ENCODE data around the gene ATP2B3. TPM values are rescaled to one million over a fixed set of nuclear protein-coding genes. Genes with fewer than 3 reads are reported as not detected.

ATP2B3 gene
- polyA plus RNA-seq, 3 donors = 0.01 TPM; not detected in 2

GRCh38 chrX:153569475-153569874 is 52.0 kb downstream of the ATP2B3 start:
- Histone ChIP-seq H3K27me3 (ENCODE audit: control insufficient read depth in 2 of 2, insufficient read depth in 2 of 2, low read length in 2 of 2) (no peaks in the 10 kb centered on the region), H3K4me1 (ENCODE audit: control insufficient read depth in 1 of 2, insufficient read depth in 2 of 2, low read length in 2 of 2) (peaks cover 5 to 7% of the 10 kb centered on the region in 2 donors), H3K27ac (ENCODE audit: low read depth in 1 of 2, low read length in 2 of 2) (no peak overlapping the region), H3K36me3 (replicated peaks in 1 of 2; ENCODE audit: control insufficient read depth in 1 of 2, insufficient read depth in 2 of 2, low read length in 2 of 2) (no peaks in the 10 kb centered on the region), H2AFZ (ENCODE audit: insufficient read depth, low read depth, low read length, poor library complexity, severe bottlenecking) (no peak overlapping the region), H3K9me3 (replicated peaks in 1 of 2; ENCODE audit: control insufficient read depth in 1 of 2, insufficient read depth in 1 of 2, low read length in 2 of 2) (no peaks in the 10 kb centered on the region), H4K20me1 (ENCODE audit: insufficient read depth, low read length) (no peaks in the 10 kb centered on the region), H3K9ac (ENCODE audit: insufficient read depth, low read length, poor library complexity, severe bottlenecking) (no peak overlapping the region), H3K4me2 (replicated peaks; ENCODE audit: extremely low read depth, low read length, poor library complexity, severe bottlenecking) (no peak overlapping the region), H3K4me3 (replicated peaks in 1 of 3; ENCODE audit: low read depth in 2 of 3, low read length in 3 of 3) (no peak overlapping the region), H3K79me2 (ENCODE audit: insufficient read depth, low read length) (no peaks in the 10 kb centered on the region)
- peak overlapping the region in 3 of 7 donors; percentile 26 to 58 (median 54) for H3K27ac Mint-ChIP-seq
- H3K36me3 Mint-ChIP-seq = no peaks in the 10 kb centered on the region
- no peak overlapping the region for H3K4me3 Mint-ChIP-seq
- WGBS (ENCODE audit: insufficient coverage) = 80% methylated on average over 1 of the region's 13 CpGs
- no peak for TF ChIP-seq CTCF (IDR thresholded peaks at IDR 0.05)
- DNase-seq = peak; percentile 32 to 71 (median 39)
- H3K4me1 Mint-ChIP-seq = peaks cover 15% of the 10 kb centered on the region
- peaks cover under 1 to 11% (median 5%) of the 10 kb centered on the region in 3 donors for H3K27me3 Mint-ChIP-seq (ENCODE audit: low read depth in 3 of 3)
- H3K9me3 Mint-ChIP-seq = peaks cover 0 to 5% (median 0%) of the 10 kb centered on the region in 7 donors
- intact Hi-C loops (cut with micrococcal nuclease) = no loop called here

DNA sequence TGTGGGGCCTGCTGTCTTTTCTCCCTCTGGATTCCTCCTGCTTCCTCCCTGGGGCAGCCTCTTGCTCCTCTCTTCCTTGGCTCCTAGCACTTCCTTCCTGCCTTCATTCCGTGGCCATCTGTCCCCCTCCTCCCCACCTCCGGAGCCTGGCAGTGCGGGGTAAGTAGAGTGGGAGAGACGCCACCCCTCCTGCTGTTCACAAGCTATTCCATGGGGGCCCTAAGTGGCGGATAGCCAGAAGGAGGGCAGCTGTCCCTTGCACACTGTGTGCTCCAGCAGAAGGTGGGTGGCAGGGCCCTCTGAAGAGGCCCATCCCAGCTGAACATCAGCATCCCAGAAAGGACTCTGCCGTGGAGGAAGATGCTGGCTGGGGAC is 54.1 kb downstream of the ATP2B3 start:
- Histone ChIP-seq H3K4me1 (ENCODE audit: control insufficient read depth in 1 of 2, insufficient read depth in 2 of 2, low read length in 2 of 2) (peaks cover 5 to 7% of the 10 kb centered on the region in 2 donors), H3K9ac (ENCODE audit: insufficient read depth, low read length, poor library complexity, severe bottlenecking) (no peak overlapping the region), H3K9me3 (replicated peaks in 1 of 2; ENCODE audit: control insufficient read depth in 1 of 2, insufficient read depth in 1 of 2, low read length in 2 of 2) (no peaks in the 10 kb centered on the region), H3K4me3 (replicated peaks in 1 of 3; ENCODE audit: low read depth in 2 of 3, low read length in 3 of 3) (no peak overlapping the region), H3K27me3 (ENCODE audit: control insufficient read depth in 2 of 2, insufficient read depth in 2 of 2, low read length in 2 of 2) (no peaks in the 10 kb centered on the region), H2AFZ (ENCODE audit: insufficient read depth, low read depth, low read length, poor library complexity, severe bottlenecking) (peak overlapping the region; percentile 46), H3K36me3 (replicated peaks in 1 of 2; ENCODE audit: control insufficient read depth in 1 of 2, insufficient read depth in 2 of 2, low read length in 2 of 2) (no peaks in the 10 kb centered on the region), H3K4me2 (replicated peaks; ENCODE audit: extremely low read depth, low read length, poor library complexity, severe bottlenecking) (no peak overlapping the region), H4K20me1 (ENCODE audit: insufficient read depth, low read length) (no peaks in the 10 kb centered on the region), H3K27ac (ENCODE audit: low read depth in 1 of 2, low read length in 2 of 2) (no peak overlapping the region), H3K79me2 (ENCODE audit: insufficient read depth, low read length) (no peaks in the 10 kb centered on the region)
- H3K36me3 Mint-ChIP-seq = no peaks in the 10 kb centered on the region
- intact Hi-C loops (cut with micrococcal nuclease) = no loop called here
- peaks cover 15% of the 10 kb centered on the region for H3K4me1 Mint-ChIP-seq
- H3K9me3 Mint-ChIP-seq = peaks cover 0 to 5% (median 0%) of the 10 kb centered on the region in 7 donors
- no peak overlapping the region for H3K27ac Mint-ChIP-seq
- no peak for DNase-seq
- H3K4me3 Mint-ChIP-seq = no peak overlapping the region
- 100% methylated on average over 1 of the region's 6 CpGs for WGBS (ENCODE audit: insufficient coverage)
- no peak for TF ChIP-seq CTCF (IDR thresholded peaks at IDR 0.05)
- H3K27me3 Mint-ChIP-seq (ENCODE audit: low read depth in 3 of 3) = peaks cover 3 to 5% (median 3%) of the 10 kb centered on the region in 3 donors

All from CD14-positive monocyte (primary cell).